ENCODE results near the gene RBBP6.
"Not testable (repeated sequence)": the region's sequence is repeated elsewhere in the genome, so short reads cannot be mapped to it uniquely, and the experiment has no call there.

Gene RBBP6, protein sequence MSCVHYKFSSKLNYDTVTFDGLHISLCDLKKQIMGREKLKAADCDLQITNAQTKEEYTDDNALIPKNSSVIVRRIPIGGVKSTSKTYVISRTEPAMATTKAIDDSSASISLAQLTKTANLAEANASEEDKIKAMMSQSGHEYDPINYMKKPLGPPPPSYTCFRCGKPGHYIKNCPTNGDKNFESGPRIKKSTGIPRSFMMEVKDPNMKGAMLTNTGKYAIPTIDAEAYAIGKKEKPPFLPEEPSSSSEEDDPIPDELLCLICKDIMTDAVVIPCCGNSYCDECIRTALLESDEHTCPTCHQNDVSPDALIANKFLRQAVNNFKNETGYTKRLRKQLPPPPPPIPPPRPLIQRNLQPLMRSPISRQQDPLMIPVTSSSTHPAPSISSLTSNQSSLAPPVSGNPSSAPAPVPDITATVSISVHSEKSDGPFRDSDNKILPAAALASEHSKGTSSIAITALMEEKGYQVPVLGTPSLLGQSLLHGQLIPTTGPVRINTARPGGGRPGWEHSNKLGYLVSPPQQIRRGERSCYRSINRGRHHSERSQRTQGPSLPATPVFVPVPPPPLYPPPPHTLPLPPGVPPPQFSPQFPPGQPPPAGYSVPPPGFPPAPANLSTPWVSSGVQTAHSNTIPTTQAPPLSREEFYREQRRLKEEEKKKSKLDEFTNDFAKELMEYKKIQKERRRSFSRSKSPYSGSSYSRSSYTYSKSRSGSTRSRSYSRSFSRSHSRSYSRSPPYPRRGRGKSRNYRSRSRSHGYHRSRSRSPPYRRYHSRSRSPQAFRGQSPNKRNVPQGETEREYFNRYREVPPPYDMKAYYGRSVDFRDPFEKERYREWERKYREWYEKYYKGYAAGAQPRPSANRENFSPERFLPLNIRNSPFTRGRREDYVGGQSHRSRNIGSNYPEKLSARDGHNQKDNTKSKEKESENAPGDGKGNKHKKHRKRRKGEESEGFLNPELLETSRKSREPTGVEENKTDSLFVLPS (N-terminal part only)

DNA sequence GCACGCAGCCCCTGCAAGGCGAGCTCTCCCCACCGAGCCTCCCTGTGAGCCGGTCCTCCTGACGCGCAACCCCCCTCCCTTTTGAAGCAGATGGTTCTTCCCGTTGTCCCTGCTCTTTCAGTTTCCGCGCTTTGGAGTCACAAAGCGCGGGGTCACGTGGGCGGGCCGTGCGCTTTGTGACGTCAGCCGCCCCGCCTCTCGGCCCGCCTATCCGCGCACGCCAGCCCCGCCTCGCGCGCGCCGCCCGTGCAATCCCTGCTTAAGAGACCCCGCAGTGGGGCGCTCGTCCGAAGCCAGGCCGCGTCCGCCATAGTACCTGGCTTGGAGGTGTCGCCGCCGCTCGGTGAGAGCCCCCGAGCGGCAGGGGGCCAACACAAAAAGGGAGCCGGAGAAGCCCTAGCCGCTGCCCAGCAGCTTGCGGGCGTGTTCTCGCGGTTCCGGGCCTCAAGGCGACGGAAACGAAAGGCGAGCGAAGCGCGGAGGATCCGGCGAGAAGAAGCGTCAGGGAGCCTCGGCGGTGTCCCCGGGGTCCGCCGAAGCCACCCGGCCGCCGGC, at the start of gene RBBP6:
TSS of gene RBBP6 (plus strand) at position 272 of the 555 bp plus-strand sequence. CDS start 1,061 bp downstream, outside the sequence.
- peak; percentile 95 for DNase-seq

DNA sequence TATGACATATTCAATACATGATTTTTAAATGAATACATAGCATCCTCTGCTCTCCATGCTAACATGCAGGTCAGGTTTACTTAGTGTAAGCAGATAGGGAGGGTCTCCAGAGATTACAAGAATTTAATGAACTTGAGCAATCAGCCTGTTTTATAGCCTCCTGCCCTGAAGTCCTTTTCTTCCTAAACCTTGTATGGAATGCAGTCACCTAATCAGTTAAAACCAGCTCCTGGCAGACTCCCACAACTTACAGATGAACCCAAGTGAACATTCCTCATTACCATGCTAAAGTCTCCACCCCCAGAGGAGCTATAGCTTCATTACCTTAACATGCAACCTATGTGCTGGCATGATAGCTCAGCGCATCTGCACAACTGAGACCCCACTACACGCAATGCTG, 48.5 kb upstream of the RBBP6 start:
- no peak for DNase-seq

DNA sequence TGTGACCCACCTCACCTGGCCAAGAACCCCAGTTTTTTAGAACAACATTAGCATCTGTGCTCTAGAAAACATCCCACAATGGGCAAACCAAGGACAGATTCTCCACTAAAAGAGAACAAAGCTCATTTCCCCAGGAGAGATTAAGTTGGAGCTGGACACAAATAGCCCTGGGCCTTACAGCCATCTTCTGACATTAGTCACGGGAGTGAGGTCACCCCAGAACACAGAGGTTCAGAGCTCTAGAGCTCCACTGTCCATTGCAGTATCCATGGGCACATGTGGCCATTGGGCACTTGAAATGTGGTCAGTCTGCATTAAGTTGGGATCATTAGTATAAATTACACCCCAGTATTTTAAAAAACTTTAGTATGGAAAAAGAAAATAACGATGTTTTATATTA, 47.6 kb upstream of the RBBP6 start:
- no peak for DNase-seq

DNA sequence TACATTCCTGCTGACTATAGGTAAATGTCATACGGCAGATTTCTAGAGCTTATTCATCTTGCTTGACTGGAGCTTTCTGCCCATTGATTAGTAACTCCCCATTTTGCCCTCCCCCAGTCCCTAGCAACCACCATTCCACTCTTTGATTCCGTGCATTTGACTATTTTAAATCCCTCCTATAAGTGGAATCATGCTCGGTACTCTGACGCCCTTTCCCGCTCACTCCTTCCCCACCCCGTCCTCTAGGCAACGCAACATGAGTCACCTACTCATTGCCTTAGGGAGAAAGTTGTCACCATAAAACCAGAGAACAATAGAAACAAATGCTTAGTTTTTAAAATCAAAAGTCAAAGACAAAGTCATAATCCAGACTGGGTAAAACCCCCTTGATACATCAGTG, 45.5 kb upstream of the RBBP6 start:
- no peak for DNase-seq

DNA sequence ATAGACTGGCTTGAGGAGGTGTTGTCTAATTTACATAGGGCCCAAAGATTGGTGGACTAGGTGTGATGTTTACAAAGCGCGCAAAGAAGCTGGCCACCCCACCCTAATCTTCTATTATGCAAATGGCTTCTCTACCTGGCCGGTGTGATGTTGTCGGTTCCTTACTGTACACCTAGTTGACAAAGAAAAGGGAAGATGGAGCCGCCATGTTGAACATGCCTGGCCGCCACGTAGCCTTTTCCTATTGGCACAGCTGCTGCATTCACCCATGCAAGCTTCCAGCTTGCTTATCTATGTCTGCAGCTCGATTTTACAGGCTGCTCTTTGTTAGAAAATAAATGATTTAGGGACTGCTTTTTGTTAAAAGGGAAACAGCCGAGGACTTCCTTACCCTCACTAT, 44.2 kb upstream of the RBBP6 start:
- not testable (repeated sequence) for DNase-seq

DNA sequence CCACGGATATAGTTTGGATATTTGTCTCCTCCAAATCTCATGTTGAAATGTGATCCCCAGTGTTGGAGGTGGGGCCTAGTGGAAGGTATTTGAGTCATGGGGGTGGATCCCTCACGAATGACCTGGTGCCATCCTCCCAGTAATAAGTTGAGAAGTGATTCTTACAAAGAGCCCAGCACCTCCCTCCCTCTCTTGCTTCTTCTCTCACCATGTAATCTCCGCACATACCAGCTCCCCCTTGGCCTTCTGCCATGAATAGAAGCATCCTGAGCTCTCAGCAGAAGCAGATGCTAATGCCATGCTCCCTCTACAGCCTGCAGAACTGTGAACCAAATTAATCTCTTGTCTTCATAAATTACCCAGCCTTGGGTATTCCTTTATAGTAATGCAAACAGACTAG, 41.9 kb upstream of the RBBP6 start:
- DNase-seq, result no peak

DNA sequence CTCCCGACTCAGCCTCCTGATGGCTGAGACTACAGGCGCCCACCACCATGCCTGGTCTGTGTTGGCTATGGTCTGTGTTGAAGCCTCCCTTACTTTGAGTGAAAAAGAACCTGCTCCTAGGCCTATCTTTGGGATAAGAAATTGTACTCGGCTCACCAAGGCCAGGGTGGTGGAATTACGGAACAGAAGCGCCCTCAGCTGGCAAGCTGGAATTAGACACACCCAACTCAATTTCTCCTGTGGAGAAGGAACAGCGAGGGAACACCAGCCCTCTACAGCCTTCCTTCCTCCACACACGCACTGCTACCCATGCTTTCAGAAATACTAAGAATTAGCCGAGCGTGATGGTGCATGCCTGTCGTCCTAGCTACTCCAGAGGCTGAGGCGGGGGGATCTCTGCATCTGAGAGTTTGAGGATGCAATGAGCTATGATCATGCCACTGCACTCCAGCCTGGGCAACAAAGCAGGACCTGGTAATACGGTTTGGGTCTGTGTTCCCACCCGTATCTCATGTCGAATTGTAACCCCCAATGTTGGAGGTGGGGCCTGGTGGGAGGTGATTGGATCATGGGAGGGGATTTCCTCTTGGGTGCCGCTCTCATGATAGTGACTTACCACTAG, 40.1 kb upstream of the RBBP6 start:
- peak; percentile 32 for DNase-seq

DNA sequence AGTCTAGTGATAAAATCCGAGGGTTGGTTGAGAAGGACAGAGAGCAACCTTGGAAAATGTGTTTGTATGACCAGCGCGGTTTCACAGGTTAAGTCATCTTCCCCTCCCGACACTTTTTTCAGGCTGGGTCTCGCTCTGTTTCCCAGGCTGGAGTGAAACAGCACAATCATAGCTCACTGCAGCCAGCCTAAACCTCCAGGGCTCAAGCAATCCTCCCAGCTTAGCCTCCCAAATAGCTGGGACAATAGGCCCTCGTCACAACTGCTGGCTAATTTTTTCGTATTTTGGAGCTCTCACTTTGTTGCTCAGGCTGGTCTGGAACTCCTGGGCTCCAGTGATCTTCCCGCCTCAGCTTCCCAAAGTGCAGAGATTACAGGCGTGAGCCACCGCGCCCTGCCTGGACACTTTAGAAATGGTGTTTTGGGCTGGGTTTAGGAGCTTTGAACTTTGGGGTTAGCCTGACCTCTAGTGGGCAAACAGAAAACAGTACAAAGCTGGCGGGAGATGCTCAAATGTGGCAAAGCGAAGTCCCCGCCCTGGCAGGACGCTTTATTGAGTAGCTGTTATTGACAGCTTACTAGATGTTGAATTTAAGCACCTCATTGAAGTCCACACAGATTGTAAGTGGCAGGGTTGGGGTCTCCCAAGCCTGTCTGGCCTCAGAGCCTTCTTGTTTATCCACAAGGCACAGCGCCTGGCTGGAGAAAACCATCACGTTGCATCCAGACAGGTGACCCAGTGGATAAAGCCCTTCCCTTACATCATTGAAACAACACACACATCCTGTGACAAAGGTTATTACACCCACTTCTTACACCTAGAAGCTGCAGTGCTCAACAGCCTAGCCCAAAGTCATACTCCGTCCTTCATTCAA, 34.7 kb upstream of the RBBP6 start:
- peak; percentile 66 for DNase-seq

DNA sequence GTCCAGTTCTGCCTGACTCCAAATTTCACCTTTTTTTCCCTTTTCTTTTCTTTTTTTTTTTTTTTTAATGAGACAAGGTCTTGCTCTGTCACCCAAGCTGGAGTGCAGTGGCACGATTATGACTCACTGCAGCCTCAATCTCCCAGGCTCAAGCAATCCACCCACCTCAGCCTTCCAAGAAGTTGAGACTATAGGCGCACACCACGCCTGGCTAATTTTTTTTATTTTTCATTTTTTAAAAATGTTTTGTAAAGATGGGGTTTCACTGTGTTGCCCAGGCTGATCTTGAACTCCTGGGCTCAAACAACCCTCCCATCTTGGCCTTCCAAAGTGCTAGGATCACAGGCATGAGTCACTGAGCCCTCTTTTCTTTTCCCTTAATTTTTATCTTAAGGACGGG, 33.4 kb upstream of the RBBP6 start:
- no peak for DNase-seq

DNA sequence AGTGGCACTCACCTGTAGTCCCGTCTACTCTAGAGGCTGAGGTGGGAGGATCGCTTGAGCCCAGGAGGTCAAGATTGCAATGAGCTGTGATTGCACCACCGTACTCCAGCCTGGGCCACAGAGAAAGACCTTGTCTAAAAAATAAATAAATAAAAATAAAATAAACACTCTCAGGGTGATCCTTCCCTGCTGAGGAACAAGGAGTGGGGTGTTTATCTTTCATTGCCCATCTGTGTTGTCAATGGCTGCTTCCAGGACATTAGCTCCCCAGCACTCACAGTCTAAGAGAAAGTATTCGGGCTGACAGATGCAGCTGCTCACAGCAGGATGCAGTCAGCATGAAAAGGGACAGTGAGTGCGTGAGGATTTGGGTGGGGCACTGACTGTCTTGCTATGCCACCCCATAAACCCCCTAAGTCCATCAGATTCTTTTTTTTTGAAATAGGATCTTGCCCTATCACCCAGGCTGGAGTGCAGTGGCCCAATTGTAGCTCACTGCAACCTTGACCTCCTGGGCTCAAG, 31.3 kb upstream of the RBBP6 start:
- DNase-seq, result no peak

DNA sequence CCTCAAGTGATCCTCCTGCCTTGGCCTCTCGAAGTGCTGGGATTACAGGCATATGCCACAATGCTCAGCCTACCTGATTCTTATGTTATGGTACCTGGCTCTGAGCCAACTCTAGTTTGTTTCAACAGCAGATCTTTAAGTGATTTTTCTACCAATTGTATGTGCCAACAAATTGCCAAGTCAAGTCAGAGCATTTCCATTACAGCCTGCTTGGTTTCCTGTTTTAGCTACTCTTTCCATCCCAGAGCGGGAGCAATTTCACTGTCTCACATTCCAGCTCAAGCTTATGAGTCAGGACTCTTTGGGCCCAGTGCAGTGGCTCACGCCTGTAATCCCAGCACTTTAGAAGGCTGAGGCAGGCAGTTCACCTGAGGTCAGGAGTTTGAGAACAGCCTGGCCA, 30.8 kb upstream of the RBBP6 start:
- no peak for DNase-seq

DNA sequence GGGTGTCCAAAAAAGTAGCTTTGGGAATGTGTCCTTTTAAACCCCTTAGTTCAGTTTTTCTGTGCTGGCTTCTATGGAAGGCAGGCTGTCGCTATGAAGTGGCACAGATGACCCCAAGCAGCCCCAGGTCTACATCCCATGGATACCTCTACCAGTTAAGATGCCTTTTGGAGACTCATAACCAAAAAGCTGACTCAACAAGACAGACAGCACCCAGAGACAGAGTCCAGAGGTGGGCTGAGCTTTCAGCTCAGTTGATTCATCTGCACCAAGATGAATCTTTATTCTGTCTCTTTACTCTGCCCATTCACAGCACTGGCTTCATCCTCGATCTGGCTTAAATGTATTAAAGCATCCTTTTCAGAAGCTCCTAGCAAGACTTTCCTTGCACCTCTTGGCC, 29.8 kb upstream of the RBBP6 start:
- DNase-seq, result peak; percentile 7

DNA sequence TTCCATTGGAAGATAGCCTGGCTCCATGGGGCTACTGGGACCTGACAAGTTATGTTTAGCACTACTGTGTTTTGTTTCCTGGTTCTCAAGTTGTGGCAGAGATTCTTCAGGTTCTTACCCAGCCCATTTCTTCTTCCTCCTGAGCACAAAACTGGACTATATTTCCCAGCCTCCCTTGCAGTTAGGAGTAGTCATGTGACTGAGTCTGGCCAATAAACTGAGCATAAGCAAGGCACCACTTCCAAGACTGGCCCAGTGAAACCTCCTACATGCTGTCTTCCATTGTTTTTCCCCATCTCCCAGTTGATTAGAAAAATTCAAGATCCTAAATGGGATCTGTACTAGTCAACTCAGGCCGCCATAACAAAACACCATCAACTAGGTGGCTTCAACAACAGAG, 28.2 kb upstream of the RBBP6 start:
- DNase-seq, result no peak

DNA sequence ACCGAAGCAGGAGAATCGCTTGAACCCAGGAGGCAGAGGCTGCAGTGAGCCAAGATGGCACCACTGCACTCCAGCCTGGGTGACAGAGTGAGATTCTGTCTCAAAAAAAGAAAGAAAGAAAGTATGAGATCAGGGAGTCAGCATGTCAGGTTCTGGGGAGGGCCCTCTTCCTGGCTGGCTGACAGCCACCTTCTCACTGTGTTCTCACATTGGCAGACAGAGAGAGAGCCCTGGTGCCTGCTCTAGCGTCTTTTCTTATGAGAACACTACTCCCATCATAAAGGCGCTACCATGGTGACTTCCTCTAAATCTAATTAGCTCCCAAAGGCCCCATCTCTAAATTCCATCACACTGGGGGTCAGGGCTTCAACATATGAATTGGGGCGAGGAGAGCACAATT, 27.6 kb upstream of the RBBP6 start:
- DNase-seq, result no peak

DNA sequence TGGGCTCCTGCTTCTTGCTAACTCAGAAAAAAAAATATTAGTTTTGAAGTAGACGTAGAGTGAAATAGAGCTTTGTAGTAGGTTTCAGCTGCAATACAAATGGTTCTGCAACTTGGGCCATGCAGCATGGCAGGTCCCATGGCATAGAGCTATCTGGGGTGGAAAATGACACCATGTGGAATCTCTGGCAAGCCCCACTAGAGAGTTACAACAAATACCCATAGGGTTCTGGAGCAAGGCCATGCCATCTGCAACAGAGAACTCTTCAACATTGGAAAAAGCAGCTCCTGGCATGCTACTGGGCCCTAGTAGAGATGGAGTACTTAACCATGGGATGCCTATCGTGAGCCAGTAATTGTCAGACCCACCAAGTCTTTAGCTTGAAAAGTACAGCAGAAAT, 25.3 kb upstream of the RBBP6 start:
- DNase-seq, result no peak

DNA sequence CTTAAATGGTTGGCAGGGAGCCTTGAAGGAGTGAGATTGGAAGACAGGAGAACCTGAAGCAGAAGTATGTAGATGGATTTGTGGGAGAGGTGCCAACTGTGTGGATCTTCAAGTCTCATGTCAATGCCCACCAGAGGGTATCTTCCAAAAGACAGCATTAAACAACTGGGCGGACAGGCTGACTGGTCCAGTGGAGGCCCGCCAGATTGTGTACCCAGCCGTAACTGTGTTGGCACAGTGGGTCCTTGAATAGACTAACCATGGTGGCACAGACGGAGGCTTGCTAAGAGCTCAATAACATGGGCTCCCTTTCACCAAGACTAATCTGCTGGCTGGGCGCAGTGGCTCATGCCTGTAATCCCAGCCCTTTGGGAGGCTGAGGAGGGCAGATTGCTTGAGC, 24.2 kb upstream of the RBBP6 start:
- no peak for DNase-seq

DNA sequence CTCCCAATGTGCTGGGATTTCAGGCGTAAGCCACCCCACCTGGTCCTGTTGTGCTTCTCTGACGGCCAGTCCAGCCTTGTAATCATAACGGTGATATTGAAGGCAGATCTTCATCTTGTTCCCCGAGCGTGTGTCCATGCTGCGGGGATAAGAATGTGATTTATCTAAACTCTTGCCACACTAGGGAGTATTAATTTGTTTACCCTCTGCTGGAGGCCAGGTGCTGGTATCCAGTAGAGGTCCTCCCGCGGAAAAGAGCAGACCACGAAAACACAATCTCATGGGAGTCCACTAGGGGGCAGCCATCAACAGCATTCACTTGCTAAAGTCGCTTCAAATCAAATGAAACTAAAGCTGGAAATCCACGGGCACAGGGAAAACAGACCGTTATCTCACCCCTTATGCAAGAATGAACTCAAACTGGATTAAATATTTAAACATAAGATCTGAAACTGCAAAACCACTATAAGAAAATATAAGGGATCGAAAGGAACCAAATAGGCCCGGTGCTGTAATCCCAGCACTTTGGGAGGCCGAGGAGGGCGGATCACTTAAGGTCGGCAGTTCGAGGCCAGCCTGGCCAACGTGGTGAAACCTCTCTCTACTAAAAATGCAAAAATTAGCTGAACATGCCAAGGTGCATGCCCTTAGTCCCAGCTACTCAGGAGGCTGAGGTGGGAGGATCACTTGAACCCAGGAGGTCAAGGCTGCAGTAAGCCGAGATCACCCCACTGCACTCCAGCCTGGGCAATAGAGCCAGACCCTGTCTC, 22.3 kb upstream of the RBBP6 start:
- DNase-seq, result peak; percentile 87

DNA sequence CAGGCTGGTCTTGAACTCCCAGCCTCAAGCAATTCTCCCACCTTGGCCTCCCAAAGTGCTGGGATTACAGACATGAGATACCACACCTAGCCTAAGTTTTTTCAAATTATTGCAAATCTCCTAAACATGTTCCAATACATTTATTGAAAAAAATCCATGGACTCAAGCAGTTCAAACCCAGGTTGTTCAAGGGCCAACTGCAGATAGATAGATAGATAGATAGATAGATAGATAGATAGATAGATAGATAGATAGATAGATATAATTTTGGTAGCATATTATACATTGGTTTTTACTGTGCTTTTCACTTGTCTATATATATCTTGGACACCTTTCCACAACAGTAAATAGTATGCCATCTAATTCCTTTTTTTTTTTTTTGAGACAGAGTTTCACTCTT, 20.9 kb upstream of the RBBP6 start:
- DNase-seq, result no peak

DNA sequence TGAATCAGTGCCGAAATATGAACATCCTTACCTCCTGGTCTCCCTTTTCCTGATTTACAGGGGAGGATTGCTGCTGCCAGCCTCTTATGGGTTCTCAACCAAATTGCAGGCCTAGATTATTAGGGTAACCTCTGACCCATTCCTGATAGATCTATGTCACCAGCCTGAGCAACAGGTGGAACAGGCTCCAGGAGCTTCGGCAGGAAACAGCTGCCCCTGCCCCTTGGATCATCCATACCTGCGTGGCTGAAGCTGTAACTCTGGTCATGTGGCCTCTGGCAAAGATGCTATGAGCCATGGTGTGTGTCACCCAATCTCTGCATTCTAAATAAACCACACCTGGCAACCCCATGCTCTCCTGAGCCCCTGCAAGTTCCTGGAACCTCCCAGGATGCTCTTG, 18.4 kb upstream of the RBBP6 start:
- DNase-seq, result no peak

DNA sequence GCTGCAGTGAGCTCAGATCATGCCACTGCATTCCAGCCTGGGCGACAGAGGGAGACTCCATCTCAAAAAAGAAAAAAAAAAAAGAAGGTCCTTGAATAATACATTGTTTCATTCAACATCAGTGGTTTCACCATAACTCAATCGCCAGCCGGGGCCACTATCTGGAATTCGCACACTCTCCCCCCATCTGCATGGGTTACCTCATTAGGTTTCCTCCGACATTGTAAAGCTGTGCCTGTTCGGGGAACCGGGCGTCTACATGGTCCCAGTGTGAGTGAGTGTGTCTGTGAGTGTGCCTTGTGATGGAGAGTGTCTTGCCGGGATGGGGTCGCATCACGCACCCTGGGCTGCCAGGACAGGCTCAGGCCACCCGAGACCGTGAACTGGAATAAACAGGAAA, 16.6 kb upstream of the RBBP6 start:
- DNase-seq, result no peak

DNA sequence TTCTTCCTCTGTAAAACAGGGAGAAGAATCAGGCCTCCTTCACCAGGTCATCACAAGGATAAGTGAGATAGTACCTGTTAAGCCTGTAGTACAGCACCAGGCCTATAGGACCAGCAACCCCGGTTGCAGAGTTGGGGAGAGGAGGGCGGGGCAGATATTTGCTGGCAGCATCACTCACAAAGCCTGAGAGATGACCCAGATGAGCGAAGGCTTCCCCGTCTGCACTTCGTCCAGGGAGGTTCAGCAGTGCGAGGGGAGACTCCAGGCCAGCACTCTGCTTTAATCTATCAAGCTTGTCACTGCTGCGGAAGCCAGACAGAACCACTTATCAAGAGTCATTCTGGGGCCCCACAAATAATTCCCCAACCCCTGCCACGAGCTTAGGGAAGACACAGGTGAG, 15.8 kb upstream of the RBBP6 start:
- DNase-seq, result no peak

All from activated CD4-positive, alpha-beta T cell treated with anti-CD3 and anti-CD28 coated beads for 48 hours (primary cell).